ENCODE data around the gene ROBO2.

The ROBO2 gene

DNA sequence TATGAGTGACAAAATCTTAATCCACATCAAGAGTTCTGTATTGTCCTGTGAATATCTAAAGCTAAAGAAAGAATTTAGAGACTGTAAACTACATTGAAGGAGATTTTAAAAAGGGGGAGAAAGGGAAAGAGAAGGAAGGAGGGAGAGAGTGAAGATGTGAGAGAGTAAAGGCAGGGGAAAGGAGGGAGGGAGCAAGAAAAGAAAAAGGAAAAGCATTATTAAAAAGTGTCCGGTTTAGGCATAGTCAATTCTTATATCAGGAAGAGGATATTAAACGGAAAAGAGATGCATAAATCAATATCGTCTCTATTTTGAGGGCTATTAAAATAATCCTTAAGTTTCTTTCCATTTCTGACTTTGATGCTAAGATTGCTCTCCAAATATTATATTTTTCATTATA lies 332.1 kb downstream of the ROBO2 start:
- TF ChIP-seq, protein P1, sequence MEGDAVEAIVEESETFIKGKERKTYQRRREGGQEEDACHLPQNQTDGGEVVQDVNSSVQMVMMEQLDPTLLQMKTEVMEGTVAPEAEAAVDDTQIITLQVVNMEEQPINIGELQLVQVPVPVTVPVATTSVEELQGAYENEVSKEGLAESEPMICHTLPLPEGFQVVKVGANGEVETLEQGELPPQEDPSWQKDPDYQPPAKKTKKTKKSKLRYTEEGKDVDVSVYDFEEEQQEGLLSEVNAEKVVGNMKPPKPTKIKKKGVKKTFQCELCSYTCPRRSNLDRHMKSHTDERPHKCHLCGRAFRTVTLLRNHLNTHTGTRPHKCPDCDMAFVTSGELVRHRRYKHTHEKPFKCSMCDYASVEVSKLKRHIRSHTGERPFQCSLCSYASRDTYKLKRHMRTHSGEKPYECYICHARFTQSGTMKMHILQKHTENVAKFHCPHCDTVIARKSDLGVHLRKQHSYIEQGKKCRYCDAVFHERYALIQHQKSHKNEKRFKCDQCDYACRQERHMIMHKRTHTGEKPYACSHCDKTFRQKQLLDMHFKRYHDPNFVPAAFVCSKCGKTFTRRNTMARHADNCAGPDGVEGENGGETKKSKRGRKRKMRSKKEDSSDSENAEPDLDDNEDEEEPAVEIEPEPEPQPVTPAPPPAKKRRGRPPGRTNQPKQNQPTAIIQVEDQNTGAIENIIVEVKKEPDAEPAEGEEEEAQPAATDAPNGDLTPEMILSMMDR (IDR thresholded peaks at IDR 0.05) = no peak

DNA sequence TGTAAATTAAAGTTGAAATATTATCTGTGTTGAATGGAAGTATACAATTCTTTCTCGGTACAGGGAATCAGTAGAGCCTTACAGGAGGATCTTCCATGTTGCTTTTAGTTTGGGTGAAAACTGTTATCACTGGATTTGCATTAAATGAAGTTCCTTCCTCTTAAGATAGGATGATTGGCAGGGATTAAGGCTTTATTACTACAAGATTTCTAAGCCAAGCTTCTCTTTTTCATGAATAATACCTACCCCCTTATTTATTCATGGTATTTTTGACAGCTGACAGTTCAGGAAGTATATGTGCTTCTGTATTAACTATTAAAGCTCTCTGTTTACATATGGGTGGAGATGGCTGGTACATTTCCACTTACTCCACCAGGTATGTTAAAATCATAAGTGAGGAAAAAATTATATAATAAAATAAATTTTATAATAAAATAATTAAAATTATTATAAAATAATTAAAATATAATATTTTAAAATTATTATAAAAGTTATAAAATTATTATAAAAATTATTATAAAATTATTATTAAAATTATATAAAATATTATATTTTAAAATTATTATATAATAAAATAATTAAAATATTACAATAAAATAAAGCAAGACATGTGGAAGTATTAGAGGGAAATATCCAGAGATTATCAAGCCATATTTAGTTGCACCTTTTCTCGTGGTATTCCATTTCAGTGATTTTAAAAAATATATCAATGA lies 332.9 kb downstream of the ROBO2 start:
- TF ChIP-seq, protein P1 (IDR thresholded peaks at IDR 0.05) = no peak

- TF ChIP-seq, protein P1 (IDR thresholded peaks at IDR 0.05) = no peak
These were observed 333.7 kb downstream of the ROBO2 start for GRCh38 chr3:77373619-77374018.

GRCh38 chr3:77376511-77376910 lies 336.6 kb downstream of the ROBO2 start:
- TF ChIP-seq, protein P1 (IDR thresholded peaks at IDR 0.05) = no peak

- TF ChIP-seq, protein P1 (IDR thresholded peaks at IDR 0.05) = no peak
These were observed 337.8 kb downstream of the ROBO2 start for GRCh38 chr3:77377717-77378116.

DNA sequence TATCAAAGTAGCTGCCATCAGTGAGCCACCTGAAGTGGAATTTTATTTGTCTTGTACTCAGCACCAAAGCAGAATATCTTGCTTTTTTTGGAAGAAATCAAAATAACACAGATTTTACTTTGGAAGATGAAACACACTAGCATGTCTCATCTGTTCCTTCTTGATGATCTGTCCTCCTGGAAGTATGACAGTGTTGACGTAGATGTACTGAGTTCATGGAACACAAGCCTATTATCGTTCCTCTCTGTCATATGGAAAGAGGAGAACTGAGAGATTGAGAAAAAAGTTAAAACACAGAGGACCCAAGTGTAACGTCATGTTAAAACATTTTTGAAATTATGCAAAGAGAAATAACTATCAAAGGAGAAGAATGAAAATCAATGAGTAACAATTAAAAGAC lies 340.2 kb downstream of the ROBO2 start:
- TF ChIP-seq, protein P1 (IDR thresholded peaks at IDR 0.05) = no peak

DNA sequence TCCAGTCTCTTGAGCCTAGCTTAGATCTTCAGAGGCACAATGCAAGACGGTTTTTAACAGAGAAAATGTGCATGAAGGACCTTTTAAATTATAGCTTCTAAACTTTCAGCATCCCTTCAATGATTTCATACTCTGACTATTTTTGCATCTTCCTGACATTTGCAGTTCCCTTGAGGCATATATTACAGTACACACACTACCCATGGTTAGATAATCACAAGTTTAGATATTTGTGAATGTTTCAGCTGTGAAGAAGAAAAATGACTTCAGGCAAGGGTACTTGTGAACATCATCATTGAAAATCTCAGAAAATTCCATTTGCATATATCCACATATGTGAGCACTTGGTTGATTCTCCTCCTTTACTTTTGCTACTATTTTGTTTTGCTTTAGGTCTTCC lies 341.5 kb downstream of the ROBO2 start:
- TF ChIP-seq, protein P1 (IDR thresholded peaks at IDR 0.05) = no peak

GRCh38 chr3:77392181-77392580 lies 352.3 kb downstream of the ROBO2 start:
- TF ChIP-seq, protein P1 (IDR thresholded peaks at IDR 0.05) = no peak
